ENCODE results near the gene SLCO1A2.
A peak's percentile ranks its signal among the peaks of the same experiment; 100 is the strongest.

Gene SLCO1A2

GRCh38 chr12:21328578-21328977 is 6.1 kb downstream of the SLCO1A2 start:
- DNase-seq, result no peak

GRCh38 chr12:21324551-21324950 is 10.2 kb downstream of the SLCO1A2 start:
- DNase-seq, result no peak

- no peak for DNase-seq
Observed at GRCh38 chr12:21323736-21324135, 11.0 kb downstream of the SLCO1A2 start.

GRCh38 chr12:21308785-21309184 is 25.9 kb downstream of the SLCO1A2 start:
- DNase-seq, result no peak

- DNase-seq, result no peak
Observed at GRCh38 chr12:21305661-21306060, 29.1 kb downstream of the SLCO1A2 start.

- no peak for DNase-seq
Observed at GRCh38 chr12:21300632-21301031, 34.1 kb downstream of the SLCO1A2 start.

GRCh38 chr12:21296751-21297406 is 37.8 kb downstream of the SLCO1A2 start:
- DNase-seq, result peak; percentile 7

- no peak for DNase-seq
Observed at GRCh38 chr12:21296348-21296747, 38.4 kb downstream of the SLCO1A2 start.

GRCh38 chr12:21294176-21294575 is 40.5 kb downstream of the SLCO1A2 start:
- no peak for DNase-seq

GRCh38 chr12:21292111-21292510 is 42.6 kb downstream of the SLCO1A2 start:
- no peak for DNase-seq

- DNase-seq, result no peak
Observed at GRCh38 chr12:21289698-21290097, 45.0 kb downstream of the SLCO1A2 start.

- DNase-seq, result no peak
Observed at GRCh38 chr12:21276826-21277225, 57.9 kb downstream of the SLCO1A2 start.

GRCh38 chr12:21265932-21266331 is 68.8 kb downstream of the SLCO1A2 start:
- no peak for DNase-seq

- DNase-seq, result no peak
Observed at GRCh38 chr12:21264232-21264631, 70.5 kb downstream of the SLCO1A2 start.

- no peak for DNase-seq
Observed at GRCh38 chr12:21257172-21257571, 77.5 kb downstream of the SLCO1A2 start.

GRCh38 chr12:21252070-21252469 is 82.6 kb downstream of the SLCO1A2 start:
- DNase-seq, result no peak

- DNase-seq, result peak; percentile 24
Observed at GRCh38 chr12:21248679-21249078, 86.0 kb downstream of the SLCO1A2 start.

- no peak for DNase-seq
Observed at GRCh38 chr12:21239866-21240265, 94.9 kb downstream of the SLCO1A2 start.

GRCh38 chr12:21234395-21234794 is 100.3 kb downstream of the SLCO1A2 start:
- no peak for DNase-seq

- no peak for DNase-seq
Observed at GRCh38 chr12:21223930-21224329, 110.8 kb downstream of the SLCO1A2 start.

GRCh38 chr12:21221778-21222177 is 112.9 kb downstream of the SLCO1A2 start:
- no peak for DNase-seq

GRCh38 chr12:21221072-21221471 is 113.6 kb downstream of the SLCO1A2 start:
- no peak for DNase-seq

- DNase-seq, result no peak
Observed at GRCh38 chr12:21220266-21220665, 114.5 kb downstream of the SLCO1A2 start.

- no peak for DNase-seq
Observed at GRCh38 chr12:21219206-21219605, 115.5 kb downstream of the SLCO1A2 start.

All from activated CD4-positive, alpha-beta T cell treated with anti-CD3 and anti-CD28 coated beads, Interleukin-2, amount 50 U/mL, for 16 hours (primary cell).